GM12864 (cell line): ENCODE measurements around the gene CEP112.
"Not testable (repeated sequence)": the region's sequence is repeated elsewhere in the genome, so short reads cannot be mapped to it uniquely, and the experiment has no call there.

Experiments used
- DNase-seq: peaks from one replicate; pipeline ENCODE4 v3.0.0-alpha.2; 2011; ENCODE audit warnings: low read depth
- H3K4me3 ChIP-seq: 2 replicates; pipeline ENCODE4 v1.5.1; 2011; ENCODE audit warnings: mild to moderate bottlenecking, low read depth, low read length, control low read depth
- TF ChIP-seq, protein P1 (sequence below): IDR thresholded peaks from 2 replicates; pipeline ENCODE4 v1.5.1; 2011; ENCODE audit warnings: low read depth, mild to moderate bottlenecking, moderate library complexity, low read length, control low read depth, inconsistent platforms; ENCODE audit errors: missing control alignments

CEP112 gene

DNA sequence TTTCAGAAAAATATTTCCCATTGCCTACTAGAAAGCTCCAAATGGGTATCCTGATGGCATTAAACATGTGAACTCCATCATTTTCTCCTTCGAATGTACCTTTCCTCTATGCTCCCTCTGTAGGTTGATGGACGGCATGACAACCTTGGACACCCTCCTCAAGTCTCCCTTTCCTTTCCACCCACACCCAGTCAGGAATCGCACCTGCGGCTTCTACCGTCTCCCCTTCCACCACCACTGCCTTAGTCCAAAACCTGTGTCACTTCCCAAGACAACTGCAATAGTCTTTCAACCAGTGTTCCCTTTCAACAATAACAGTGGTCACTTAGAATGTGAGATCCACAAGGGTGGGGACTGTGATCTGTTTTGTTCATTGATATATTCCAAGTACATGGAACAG lies 397.4 kb downstream of the CEP112 start:
- TF ChIP-seq, protein P1, sequence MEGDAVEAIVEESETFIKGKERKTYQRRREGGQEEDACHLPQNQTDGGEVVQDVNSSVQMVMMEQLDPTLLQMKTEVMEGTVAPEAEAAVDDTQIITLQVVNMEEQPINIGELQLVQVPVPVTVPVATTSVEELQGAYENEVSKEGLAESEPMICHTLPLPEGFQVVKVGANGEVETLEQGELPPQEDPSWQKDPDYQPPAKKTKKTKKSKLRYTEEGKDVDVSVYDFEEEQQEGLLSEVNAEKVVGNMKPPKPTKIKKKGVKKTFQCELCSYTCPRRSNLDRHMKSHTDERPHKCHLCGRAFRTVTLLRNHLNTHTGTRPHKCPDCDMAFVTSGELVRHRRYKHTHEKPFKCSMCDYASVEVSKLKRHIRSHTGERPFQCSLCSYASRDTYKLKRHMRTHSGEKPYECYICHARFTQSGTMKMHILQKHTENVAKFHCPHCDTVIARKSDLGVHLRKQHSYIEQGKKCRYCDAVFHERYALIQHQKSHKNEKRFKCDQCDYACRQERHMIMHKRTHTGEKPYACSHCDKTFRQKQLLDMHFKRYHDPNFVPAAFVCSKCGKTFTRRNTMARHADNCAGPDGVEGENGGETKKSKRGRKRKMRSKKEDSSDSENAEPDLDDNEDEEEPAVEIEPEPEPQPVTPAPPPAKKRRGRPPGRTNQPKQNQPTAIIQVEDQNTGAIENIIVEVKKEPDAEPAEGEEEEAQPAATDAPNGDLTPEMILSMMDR, result peak; percentile 54
- DNase-seq, result no peak
- H3K4me3 ChIP-seq, result no peak overlapping the region

DNA sequence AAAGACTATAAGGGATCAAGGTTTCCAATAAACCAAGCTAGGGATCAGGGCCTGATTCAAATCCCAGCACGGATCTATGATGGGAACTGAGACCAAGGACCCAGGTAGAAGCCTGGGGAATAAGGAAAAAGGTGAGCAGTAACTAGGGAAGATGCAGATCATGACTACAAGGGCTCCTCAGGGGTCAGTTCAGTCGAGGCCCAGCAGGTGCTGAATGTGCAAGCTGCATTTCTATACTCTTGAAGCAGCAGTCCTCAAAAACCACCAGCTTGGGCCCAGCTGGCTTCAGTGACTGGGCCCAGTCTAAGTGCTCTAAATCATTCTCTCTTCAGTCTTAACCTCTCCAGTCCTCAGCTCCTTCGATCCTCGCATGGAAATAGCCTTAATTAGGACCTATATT lies 401.7 kb downstream of the CEP112 start:
- DNase-seq, result no peak
- no peak overlapping the region for H3K4me3 ChIP-seq
- TF ChIP-seq, protein P1, result no peak

DNA sequence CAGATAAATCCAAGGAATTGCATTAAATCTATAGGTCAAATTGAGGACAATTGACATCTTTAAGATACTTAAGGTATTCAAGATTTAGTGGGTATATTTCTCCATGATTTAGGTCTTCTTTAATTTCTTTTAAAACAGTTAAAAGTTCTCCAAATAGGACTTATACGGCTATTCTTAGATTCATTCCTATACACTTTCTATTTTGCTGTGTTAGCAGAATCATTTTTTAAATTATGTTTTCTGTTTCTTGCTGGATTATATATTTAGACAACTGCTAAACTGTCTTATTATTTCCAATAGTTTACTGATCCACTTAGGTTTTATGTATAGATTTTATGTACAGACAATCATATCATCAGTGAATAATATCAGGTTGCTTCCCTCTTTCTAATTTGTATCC lies 404.4 kb downstream of the CEP112 start:
- H3K4me3 ChIP-seq, result no peak overlapping the region
- DNase-seq, result no peak
- TF ChIP-seq, protein P1, result no peak

DNA sequence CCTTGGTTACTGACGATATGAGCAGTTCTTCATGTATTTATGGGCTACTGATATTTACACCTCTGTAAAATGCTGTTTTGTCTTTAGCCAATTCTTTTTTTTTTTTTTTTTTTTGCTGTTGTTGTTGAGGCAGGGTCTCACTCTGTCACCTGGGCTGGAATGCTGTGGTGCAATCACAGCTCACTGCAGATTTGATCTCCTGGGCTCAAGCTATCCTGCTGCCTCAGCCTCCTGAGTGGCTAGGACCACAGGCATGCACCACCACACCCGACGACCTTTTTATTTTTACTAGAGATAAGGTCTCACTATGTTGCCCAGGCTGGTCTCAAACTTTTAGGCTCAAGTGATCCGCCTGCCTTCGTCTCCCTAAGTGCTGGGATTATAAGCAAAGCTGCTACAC lies 405.5 kb downstream of the CEP112 start:
- DNase-seq, result no peak
- H3K4me3 ChIP-seq, result no peak overlapping the region
- TF ChIP-seq, protein P1, result no peak

DNA sequence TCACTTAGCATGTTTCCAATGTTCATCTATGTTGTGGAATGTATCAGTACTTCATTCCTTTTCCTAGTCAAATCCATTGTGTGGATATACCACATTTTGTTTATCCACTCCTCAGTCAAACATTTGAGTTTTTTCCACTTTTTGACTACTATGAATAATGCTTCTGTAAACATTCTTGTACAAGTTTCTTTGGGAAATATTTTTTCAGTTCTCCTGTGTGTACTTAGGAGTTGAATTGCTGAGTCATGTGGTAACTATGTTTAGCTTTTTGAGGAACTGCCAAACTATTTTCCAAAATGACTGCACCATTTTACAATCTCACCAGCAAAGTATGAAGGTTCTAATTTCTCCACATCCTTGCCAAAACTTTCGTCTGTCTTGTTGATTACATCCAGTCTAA lies 406.8 kb downstream of the CEP112 start:
- TF ChIP-seq, protein P1, result no peak
- no peak overlapping the region for H3K4me3 ChIP-seq
- DNase-seq, result no peak

DNA sequence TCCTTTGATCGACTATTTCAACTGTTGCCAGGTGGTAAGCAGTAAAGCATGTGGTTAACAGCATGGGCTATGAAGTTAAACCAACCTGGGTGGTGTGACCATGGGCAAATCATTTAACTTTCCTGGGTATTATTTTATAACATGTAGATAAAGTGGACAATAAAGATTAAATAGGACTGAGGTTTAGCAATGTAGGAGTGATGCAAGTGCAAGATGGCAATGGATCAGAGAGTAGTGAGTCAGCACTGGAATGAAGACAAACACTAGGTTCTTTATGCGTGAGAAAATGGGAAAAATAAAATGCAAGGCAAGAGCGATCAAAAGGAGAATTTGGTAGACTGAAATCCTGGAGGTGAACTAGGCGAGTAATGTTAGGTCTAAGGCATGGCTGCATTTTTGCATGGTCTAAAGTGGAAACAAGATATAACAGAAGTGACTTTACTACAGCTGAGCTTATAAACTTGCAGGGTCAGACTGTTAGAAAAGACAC lies 408.0 kb downstream of the CEP112 start:
- H3K4me3 ChIP-seq, result no peak overlapping the region
- TF ChIP-seq, protein P1, result no peak
- no peak for DNase-seq

DNA sequence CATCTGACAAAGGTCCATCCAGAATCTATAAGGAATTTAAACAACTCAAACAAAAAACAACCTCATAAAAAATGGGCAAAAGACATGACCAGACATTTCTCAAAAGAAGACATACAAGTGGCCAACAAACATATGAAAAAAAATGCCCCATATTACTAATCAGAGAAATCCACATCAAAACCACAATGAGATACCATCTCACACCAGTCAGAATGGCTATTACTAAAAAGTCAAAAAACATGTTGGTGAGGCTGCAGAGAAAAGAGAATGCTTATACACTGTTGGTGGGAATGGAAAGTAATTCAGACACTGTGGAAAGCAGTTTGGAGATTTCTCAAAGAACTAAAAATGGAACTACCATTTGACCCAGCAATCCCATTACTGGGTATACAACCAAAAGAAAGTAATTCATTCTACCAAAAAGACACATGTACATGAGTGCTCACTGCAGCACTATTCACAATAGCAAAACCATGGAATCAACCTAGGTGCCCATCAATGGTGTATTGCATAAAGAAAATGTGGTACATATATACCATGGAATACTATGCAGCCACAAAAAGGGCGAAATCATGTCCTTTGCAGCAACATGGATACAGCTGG lies 409.7 kb downstream of the CEP112 start:
- H3K4me3 ChIP-seq, DNase-seq: not testable (repeated sequence)
